BLaER1 treated with 17β-estradiol and CSF1 and Interleukin-3, amounts not matched to agents 10 nM and 100 nM (cell line): ENCODE measurements around the gene NACC2.

Experiments
- H3K27ac ChIP-seq, 11 experiments: shearing (Covaris generic); formaldehyde crosslinking; 2 replicates each; pipeline ENCODE4 v1.8.1; 2022
- H3K27me3 ChIP-seq, 11 experiments: shearing (Covaris generic); formaldehyde crosslinking; 2 replicates each; pipeline ENCODE4 v1.8.1; 2022
- H3K36me3 ChIP-seq, 11 experiments: shearing (Covaris generic); formaldehyde crosslinking; 2 replicates each; pipeline ENCODE4 v1.8.1; 2022
- H3K4me1 ChIP-seq, 10 experiments: shearing (Covaris generic); formaldehyde crosslinking; 2 replicates each; pipeline ENCODE4 v1.8.1; 2022
- H3K4me2 ChIP-seq, 11 experiments: shearing (Covaris generic); formaldehyde crosslinking; 2 replicates each; pipeline ENCODE4 v1.8.1; 2022
- H3K4me3 ChIP-seq, 10 experiments: shearing (Covaris generic); formaldehyde crosslinking; 2 replicates each; pipeline ENCODE4 v1.8.1; 2022
- H3K9ac ChIP-seq, 11 experiments: shearing (Covaris generic); formaldehyde crosslinking; 2 replicates each; pipeline ENCODE4 v1.8.1; 2022
- H3K9me3 ChIP-seq, 11 experiments: shearing (Covaris generic); formaldehyde crosslinking; replicated peaks in 1 of 11; 2 replicates each; pipeline ENCODE4 v1.8.1; 2022
- H4K20me1 ChIP-seq, 11 experiments: shearing (Covaris generic); formaldehyde crosslinking; 2 replicates each; pipeline ENCODE4 v1.8.1; 2022
- Cebpa-rat ChIP-seq, 11 experiments: shearing (Covaris generic); IDR thresholded peaks; 2 replicates each; pipeline ENCODE4 v1.8.1; 2022

Gene NACC2

DNA sequence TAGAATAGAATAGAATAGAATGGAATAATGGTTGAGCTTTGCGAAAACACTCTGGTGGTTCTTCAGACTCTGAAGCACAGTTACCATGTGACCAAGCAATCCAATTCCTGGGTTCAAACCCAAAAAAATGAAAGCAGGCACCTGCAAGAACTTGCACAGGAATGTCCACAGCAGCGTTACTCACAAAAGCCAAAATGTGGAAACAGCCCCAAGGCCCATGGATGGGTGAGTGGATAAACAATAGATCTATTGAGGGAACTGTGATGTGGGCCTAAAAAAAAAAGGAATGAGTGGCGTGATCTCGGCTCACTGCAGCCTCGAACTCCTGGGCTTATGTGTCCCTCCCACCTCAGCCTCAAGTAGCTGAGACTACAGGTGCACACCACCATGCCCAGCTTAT, 45.0 kb upstream of the NACC2 start:
- Histone ChIP-seq H3K27ac (no peak overlapping the region), H3K4me2 (peak overlapping the region in 2 of 11 experiments; percentile 66 to 72; a peak in 1 of 22 replicates), H4K20me1 (peaks cover 0 to 45% (median 0%) of the 10 kb centered on the region in 11 experiments; a peak in 7 of 22 replicates), H3K9ac (no peak overlapping the region), H3K4me1 (peaks cover 0 to 65% (median 48%) of the 10 kb centered on the region in 10 experiments; a peak in 16 of 20 replicates), H3K36me3 (no peaks in the 10 kb centered on the region), H3K27me3 (peaks cover 3 to 14% (median 8%) of the 10 kb centered on the region in 11 experiments; a peak in 14 of 22 replicates), H3K4me3 (no peak overlapping the region), H3K9me3 (no peaks in the 10 kb centered on the region)
- TF ChIP-seq Cebpa-rat (IDR thresholded peaks at IDR 0.05): no peak

DNA sequence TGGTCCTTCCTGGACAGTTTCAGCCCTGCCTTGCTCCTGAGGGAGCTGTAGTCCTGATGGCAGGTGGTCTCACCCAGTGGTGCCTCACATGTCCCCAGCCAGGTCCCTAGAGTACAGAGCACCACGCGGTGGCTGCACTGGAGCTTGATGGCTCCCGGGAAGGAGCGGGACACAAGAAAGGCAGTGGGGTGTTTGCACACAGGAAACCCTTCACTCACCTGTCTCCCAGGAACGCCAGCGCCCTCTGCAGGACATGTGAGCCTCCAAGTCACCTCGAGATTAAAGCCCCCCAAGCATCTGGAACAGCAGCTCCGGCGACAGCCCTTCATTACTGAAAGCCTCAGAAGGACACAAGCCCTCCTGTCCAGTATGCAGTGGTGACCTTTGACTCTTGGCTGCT, 43.5 kb upstream of the NACC2 start:
- no peak for TF ChIP-seq Cebpa-rat (IDR thresholded peaks at IDR 0.05)
- Histone ChIP-seq H3K4me1 (peaks cover 2 to 63% (median 50%) of the 10 kb centered on the region in 10 experiments; a peak in 18 of 20 replicates), H3K4me3 (no peak overlapping the region), H3K27ac (no peak overlapping the region), H3K9ac (no peak overlapping the region), H3K9me3 (no peaks in the 10 kb centered on the region), H3K27me3 (peaks cover 14 to 29% (median 22%) of the 10 kb centered on the region in 11 experiments), H3K36me3 (no peaks in the 10 kb centered on the region), H4K20me1 (peaks cover 0 to 42% (median 0%) of the 10 kb centered on the region in 11 experiments; a peak in 8 of 22 replicates), H3K4me2 (peak overlapping the region in 9 of 11 experiments; percentile 15 to 88 (median 65); a peak in 18 of 22 replicates)

DNA sequence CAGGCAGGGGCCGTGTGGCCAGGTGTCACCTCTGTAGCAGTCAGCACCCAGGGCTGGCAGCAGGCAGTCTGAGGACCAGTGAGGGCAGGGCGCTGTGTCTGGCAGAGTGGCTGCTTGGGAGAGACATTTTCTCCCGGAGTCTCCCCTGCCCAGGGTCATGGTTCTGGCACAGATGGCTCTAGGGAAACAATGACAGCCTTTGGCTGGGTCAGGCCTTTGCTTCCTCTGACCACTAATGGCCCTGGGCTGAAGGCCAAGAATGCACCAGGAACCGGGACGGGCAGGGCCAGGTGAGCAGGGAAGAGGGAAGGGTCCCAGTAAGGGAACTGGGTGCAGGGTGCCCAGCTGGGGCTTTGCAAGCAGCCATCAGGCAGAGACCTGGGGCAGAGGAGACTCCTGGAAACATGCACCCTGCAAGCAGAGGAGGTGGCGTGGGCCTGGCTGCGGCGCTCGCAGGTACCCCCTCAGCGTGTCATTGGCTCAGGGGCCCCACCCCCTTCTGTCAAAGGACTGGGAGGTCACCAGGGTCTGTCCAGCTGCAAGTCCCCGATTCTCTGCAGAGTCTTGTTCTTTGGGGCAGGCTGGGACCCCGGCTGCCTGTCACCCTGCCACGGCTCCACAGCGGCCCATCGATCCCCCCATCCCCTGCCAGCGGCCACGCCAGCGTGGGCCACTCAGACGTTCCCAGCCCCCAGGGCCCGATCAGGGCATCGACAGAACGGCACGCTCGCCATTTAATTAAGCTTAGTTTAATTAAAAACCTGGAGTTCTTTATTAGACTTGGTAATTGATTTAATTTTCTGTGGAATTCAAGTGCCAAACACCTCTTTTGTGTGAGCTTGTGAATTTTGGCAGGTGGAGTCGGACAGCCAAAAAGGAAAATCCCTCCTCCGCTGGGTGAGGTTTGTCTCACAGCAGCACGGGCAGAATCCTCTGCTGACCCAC, 42.5 kb upstream of the NACC2 start:
- no peak overlapping the region for H3K27ac ChIP-seq
- peaks cover 3 to 59% (median 46%) of the 10 kb centered on the region in 10 experiments; a peak in 18 of 20 replicates for H3K4me1 ChIP-seq
- H3K27me3 ChIP-seq: peaks cover 21 to 36% (median 30%) of the 10 kb centered on the region in 11 experiments
- no peak overlapping the region for H3K9ac ChIP-seq
- H4K20me1 ChIP-seq: peaks cover 0 to 34% (median 0%) of the 10 kb centered on the region in 11 experiments; a peak in 8 of 22 replicates
- peak overlapping the region in 4 of 11 experiments; percentile 18 to 44 (median 26); a peak in 6 of 22 replicates for H3K4me2 ChIP-seq
- TF ChIP-seq Cebpa-rat (IDR thresholded peaks at IDR 0.05): no peak
- no peak overlapping the region for H3K4me3 ChIP-seq
- no peaks in the 10 kb centered on the region for H3K36me3 ChIP-seq
- H3K9me3 ChIP-seq: no peaks in the 10 kb centered on the region

DNA sequence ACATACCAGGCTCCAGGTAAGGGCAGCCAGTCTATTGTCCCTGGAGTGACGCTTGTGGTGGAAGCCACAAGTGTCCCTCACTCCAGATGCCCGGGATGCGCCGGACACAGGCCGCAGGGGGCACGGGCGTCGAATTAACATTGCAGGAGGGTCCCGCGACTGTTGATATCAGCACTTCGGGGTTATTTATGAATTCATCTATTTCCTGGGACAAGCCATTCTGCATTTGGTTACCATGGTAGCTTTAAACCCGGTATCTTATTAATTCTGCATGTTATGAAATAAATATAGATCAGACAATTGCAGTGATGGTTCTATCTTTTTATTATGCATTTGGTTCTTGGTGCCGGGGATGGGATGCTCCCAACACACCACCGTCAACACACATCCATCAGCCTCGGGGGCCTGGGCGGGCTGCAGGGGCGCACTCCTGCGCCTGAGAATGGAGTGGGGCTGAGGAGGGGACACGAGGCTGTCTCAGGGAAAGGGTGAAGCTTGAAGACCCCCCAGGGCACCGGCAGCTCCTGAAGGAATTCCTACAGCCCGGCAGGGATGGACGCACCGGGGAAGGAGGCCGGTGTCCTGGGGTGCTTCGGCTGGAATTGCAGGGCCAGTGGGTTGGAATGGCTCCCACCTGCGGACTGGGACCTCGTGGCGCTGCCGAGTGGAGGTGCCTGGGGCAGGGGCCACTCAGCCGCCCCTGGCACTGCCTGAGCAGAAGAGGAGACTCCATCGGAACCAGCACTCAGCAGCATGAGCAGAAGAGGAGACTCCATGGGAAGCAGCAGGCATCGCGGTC, 41.2 kb upstream of the NACC2 start:
- Histone ChIP-seq H3K27ac (no peak overlapping the region), H4K20me1 (peaks cover 0 to 47% (median 0%) of the 10 kb centered on the region in 11 experiments; a peak in 8 of 22 replicates), H3K4me1 (peaks cover 3 to 55% (median 38%) of the 10 kb centered on the region in 10 experiments; a peak in 18 of 20 replicates), H3K4me2 (no peak overlapping the region), H3K9me3 (no peaks in the 10 kb centered on the region), H3K36me3 (no peaks in the 10 kb centered on the region), H3K4me3 (no peak overlapping the region), H3K9ac (no peak overlapping the region), H3K27me3 (peaks cover 33 to 49% (median 42%) of the 10 kb centered on the region in 11 experiments)
- TF ChIP-seq Cebpa-rat (IDR thresholded peaks at IDR 0.05): no peak

DNA sequence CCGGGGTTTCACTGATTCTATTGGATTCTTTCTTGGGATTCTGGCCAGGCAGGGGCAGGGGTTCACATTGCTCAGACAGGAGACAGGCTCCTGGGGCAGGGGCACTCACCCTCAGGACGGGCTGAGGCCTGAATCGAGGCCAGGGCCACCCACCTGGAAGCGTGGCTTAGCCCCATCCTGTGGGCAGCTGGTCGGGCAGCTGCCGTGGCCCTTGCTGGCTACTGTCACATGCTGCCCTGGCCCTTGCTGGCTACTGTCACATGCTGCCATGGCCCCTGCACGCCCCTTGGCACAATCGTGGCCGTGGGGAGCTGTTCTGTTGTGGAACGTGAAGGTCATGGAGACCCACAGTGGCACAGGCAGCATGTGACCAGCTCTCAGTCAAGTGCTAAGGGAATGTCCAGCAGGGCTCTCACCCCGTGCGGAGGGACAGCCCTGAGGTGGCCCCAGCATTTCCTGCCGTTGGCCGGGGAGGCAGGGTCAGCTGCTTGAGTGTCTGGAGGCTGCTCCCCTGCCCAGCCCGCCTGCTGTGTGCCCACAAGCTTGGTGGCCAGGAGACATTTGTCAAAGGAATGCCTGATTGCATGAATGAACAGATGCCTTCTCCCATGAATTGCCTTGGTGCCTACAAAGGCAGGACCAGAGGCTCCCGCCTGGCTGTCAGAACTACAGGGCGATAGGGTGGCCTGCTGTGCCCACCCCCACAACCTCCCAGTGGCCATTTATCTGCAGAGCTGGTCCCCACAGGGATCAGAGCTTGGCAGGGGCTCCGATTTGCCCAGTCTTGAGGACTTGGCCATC, 40.4 kb upstream of the NACC2 start:
- TF ChIP-seq Cebpa-rat (IDR thresholded peaks at IDR 0.05): no peak
- H3K4me3 ChIP-seq: no peak overlapping the region
- peaks cover 33 to 49% (median 44%) of the 10 kb centered on the region in 11 experiments for H3K27me3 ChIP-seq

DNA sequence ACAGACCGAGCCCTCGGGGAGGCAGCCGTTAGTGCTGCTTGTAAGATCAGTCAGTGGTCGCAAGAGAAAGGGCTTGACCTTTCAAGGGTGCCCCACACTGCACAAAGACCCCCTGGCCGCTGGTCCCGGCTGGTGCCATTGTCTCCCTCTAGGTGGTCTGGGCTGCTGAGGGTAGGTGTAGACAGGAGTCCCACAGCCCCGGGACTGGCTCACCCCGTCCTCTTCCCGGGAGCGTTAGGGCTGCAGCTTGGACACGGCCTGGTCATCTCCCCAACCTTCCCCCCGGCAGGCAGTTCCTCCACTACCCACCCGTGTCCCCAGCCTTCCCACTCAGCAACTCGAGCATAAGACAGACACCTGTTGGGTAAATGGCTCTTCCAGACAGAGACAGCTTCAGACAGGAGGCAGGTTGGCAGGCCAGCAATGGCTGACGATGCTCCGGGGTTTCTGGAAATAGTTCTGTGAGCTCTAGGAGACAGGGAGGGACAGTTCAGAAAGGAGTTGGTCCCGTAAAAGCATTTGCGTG, 38.9 kb upstream of the NACC2 start:
- TF ChIP-seq Cebpa-rat (IDR thresholded peaks at IDR 0.05): no peak
- Histone ChIP-seq H4K20me1 (peaks cover 0 to 47% (median 0%) of the 10 kb centered on the region in 11 experiments; a peak in 8 of 22 replicates), H3K27ac (no peak overlapping the region), H3K4me1 (peaks cover 3 to 40% (median 27%) of the 10 kb centered on the region in 10 experiments; a peak in 18 of 20 replicates), H3K36me3 (no peaks in the 10 kb centered on the region), H3K27me3 (peaks cover 33 to 57% (median 46%) of the 10 kb centered on the region in 11 experiments), H3K9ac (peak overlapping the region in 2 of 11 experiments; percentile 44 to 49; a peak in 3 of 22 replicates), H3K9me3 (no peaks in the 10 kb centered on the region), H3K4me2 (peak overlapping the region; percentile 68 to 94 (median 88)), H3K4me3 (peak overlapping the region in 8 of 10 experiments; percentile 45 to 64 (median 52); a peak in 10 of 20 replicates)

More for the DNA sequence above, 40.4 kb upstream of the NACC2 start:
- Histone ChIP-seq H3K27ac (no peak overlapping the region), H4K20me1 (peaks cover 0 to 47% (median 0%) of the 10 kb centered on the region in 11 experiments; a peak in 8 of 22 replicates), H3K4me2 (no peak overlapping the region), H3K4me1 (peaks cover 3 to 47% (median 30%) of the 10 kb centered on the region in 10 experiments; a peak in 18 of 20 replicates), H3K9ac (no peak overlapping the region), H3K9me3 (no peaks in the 10 kb centered on the region), H3K36me3 (no peaks in the 10 kb centered on the region)

DNA sequence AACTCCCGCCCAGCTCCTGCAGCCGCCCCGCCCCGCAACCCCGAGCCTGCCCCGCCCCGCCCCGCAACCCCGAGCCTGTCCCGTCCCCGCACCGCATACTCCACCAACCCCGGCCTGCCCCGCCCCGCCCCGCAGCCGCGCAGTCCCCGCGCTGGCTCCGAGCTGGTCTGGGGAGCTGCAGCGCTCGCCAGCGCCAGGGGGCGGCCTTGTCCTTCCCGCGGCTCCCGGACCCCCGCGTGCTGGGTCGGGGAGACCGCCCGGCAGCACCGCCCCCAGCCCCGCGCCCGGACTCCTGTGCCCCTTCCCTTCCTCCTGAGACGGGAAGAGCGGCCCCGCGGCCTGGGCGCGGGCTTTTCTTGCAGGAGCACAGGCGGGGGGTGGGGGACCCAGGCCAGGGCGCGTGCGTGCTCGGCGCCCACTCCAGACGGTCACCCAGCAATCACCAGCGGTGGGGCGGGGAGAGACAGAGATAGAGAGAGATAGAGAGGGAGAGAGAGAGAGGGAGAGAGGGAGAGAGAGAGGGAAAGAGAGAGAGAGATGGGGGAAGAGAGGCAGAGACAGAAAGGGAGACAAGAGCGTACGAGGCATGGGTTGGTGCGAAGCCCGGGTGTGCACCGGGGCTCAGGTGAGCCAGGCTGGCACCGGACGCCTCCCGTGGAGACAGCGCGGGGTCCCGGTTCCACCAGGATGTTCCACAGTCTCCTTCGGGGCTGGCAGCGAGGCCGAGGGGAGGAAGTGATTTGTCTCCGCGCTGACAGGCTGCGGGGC, 38.3 kb upstream of the NACC2 start:
- Histone ChIP-seq H3K4me2 (peak overlapping the region; percentile 68 to 94 (median 88)), H3K4me1 (peaks cover 3 to 34% (median 22%) of the 10 kb centered on the region in 10 experiments; a peak in 18 of 20 replicates), H4K20me1 (peaks cover 0 to 47% (median 0%) of the 10 kb centered on the region in 11 experiments; a peak in 8 of 22 replicates), H3K36me3 (no peaks in the 10 kb centered on the region), H3K9ac (peak overlapping the region in 6 of 11 experiments; percentile 18 to 55 (median 43); a peak in 8 of 22 replicates), H3K27me3 (peaks cover 33 to 60% (median 47%) of the 10 kb centered on the region in 11 experiments), H3K9me3 (no peaks in the 10 kb centered on the region), H3K4me3 (peak overlapping the region; percentile 42 to 64 (median 50)), H3K27ac (no peak overlapping the region)
- no peak for TF ChIP-seq Cebpa-rat (IDR thresholded peaks at IDR 0.05)
